ENCODE results near the gene DNAJC19. TPM values are rescaled to one million over a fixed set of nuclear protein-coding genes. Genes with fewer than 3 reads are reported as not detected.
A peak's percentile ranks its signal among the peaks of the same experiment; 100 is the strongest.

Gene DNAJC19
- 10 to 100 TPM; 24.6 to 67.6 (median 46.0) TPM for total RNA-seq

- WGBS, 2 donors (ENCODE audit: low coverage in 1 of 2), result 0% methylated on average over 10 to 12 of the region's 43 CpGs
- peak within 1 kb of the TSS; percentile 64 to 92 (median 90) for H3K27ac ChIP-seq
- TF ChIP-seq POLR2A (IDR thresholded peaks at IDR 0.05) (peak; percentile 75 to 79), POLR2AphosphoS5 (IDR thresholded peaks at IDR 0.05) (peak; percentile 92), CTCF (IDR thresholded peaks at IDR 0.05) (no peak)
- H3K36me3 ChIP-seq, result peaks cover 0 to 23% of the 10 kb centered on the region in 2 donors
- peak within 1 kb of the TSS; percentile 55 to 72 for H3K4me3 ChIP-seq
- ATAC-seq, result peak; percentile 99
- no peaks in the 10 kb centered on the region for H3K27me3 ChIP-seq
- peaks cover 5 to 35% (median 8%) of the 10 kb centered on the region in 3 donors for H3K4me1 ChIP-seq
- H3K9me3 ChIP-seq, result no peaks in the 10 kb centered on the region
Measured at GRCh38 chr3:180989291-180990163, at the start of gene DNAJC19. Gene DNAJC19, minus strand, starts transcription at chr3:180989736. Its CDS starts 134 bp downstream, at chr3:180989602.

- Histone ChIP-seq H3K4me1 (no peaks in the 10 kb centered on the region), H3K4me3 (no peak overlapping the region), H3K27me3 (no peaks in the 10 kb centered on the region), H3K27ac (no peak overlapping the region), H3K36me3 (no peaks in the 10 kb centered on the region), H3K9me3 (no peaks in the 10 kb centered on the region)
- TF ChIP-seq EP300 (IDR thresholded peaks at IDR 0.05) (no peak), CTCF (IDR thresholded peaks at IDR 0.05) (no peak), POLR2A (IDR thresholded peaks at IDR 0.05) (no peak), POLR2AphosphoS5 (IDR thresholded peaks at IDR 0.05) (no peak)
- ATAC-seq, result no peak
Measured at GRCh38 chr3:181030948-181031347, 41.4 kb upstream of the DNAJC19 start.

GRCh38 chr3:181025204-181025603 is 35.7 kb upstream of the DNAJC19 start:
- no peak for ATAC-seq
- H3K27ac ChIP-seq, result no peak overlapping the region
- TF ChIP-seq EP300 (IDR thresholded peaks at IDR 0.05) (no peak), CTCF (IDR thresholded peaks at IDR 0.05) (no peak), POLR2A (IDR thresholded peaks at IDR 0.05) (no peak), POLR2AphosphoS5 (IDR thresholded peaks at IDR 0.05) (no peak)
- H3K36me3 ChIP-seq, result no peaks in the 10 kb centered on the region
- no peaks in the 10 kb centered on the region for H3K27me3 ChIP-seq
- no peaks in the 10 kb centered on the region for H3K4me1 ChIP-seq
- peaks cover 0 to 13% (median 1%) of the 10 kb centered on the region in 3 donors for H3K9me3 ChIP-seq
- no peak overlapping the region for H3K4me3 ChIP-seq

- no peaks in the 10 kb centered on the region for H3K36me3 ChIP-seq
- WGBS, 2 donors (ENCODE audit: low coverage in 1 of 2), result 73 to 80% methylated on average over 2 of the region's 2 CpGs
- H3K27me3 ChIP-seq, result no peaks in the 10 kb centered on the region
- no peak overlapping the region for H3K27ac ChIP-seq
- TF ChIP-seq POLR2AphosphoS5 (IDR thresholded peaks at IDR 0.05), result no peak
- TF ChIP-seq EP300 (IDR thresholded peaks at IDR 0.05), result no peak
- no peak for TF ChIP-seq POLR2A (IDR thresholded peaks at IDR 0.05)
- no peak for TF ChIP-seq CTCF (IDR thresholded peaks at IDR 0.05)
- H3K4me3 ChIP-seq, result no peak overlapping the region
- no peak for ATAC-seq
- no peaks in the 10 kb centered on the region for H3K9me3 ChIP-seq
- H3K4me1 ChIP-seq, result no peaks in the 10 kb centered on the region
Measured at GRCh38 chr3:181017690-181018089, 28.2 kb upstream of the DNAJC19 start.

- 14 to 77% methylated on average over 1 to 3 of the region's 5 CpGs for WGBS, 2 donors (ENCODE audit: low coverage in 1 of 2)
- TF ChIP-seq POLR2A (IDR thresholded peaks at IDR 0.05) (no peak), CTCF (IDR thresholded peaks at IDR 0.05) (no peak), POLR2AphosphoS5 (IDR thresholded peaks at IDR 0.05) (no peak)
- ATAC-seq, result no peak
Measured at GRCh38 chr3:181009225-181009624, 19.7 kb upstream of the DNAJC19 start.

More at GRCh38 chr3:181009225-181009624, 19.7 kb upstream of the DNAJC19 start:
- Histone ChIP-seq H3K4me3 (no peak overlapping the region), H3K27ac (no peak overlapping the region), H3K27me3 (no peaks in the 10 kb centered on the region), H3K9me3 (no peaks in the 10 kb centered on the region), H3K36me3 (no peaks in the 10 kb centered on the region), H3K4me1 (no peaks in the 10 kb centered on the region)
